ENCODE results near the gene CDCA4.

The CDCA4 gene

DNA sequence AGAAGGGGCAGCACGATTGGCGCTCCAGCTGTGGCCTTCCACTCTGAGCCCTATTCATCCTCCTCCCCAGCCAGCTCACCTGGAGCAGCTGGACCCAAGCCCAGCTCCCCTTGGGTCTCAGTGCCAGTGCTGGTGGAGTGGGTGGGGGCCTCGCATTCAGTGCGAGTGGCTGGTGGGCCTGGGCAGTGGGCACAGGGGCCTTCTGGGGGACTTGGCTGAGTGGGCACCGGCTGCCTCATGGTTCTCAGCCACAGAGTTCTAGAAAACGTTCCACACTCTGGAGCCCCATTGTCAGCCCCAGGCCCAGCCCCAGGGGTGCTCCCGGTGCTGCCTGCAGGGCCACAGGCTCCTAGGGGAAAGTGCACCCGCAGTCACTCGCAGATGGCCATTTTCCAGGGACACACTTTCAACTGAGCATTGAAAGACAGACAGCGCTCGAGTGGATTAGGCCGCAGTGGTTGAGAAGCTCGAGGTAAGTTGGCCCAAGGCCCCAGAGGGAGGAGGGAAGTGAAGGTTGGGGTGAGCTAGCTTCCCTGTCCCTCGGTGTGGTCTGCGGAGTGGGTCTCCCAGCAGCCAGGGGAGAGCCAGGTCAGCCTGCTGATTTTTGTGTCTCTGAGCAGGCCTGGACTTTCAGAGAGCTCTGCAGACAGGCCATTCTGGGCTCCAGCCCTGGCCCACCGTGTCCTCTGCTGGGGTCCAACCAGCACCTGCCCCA is 31.5 kb downstream of the CDCA4 start:
- DNase-seq (ENCODE audit: low read depth in 2 of 2), result no peak

GRCh38 chr14:104986487-104987164 is 34.3 kb downstream of the CDCA4 start:
- DNase-seq (ENCODE audit: low read depth in 2 of 2), result no peak

DNA sequence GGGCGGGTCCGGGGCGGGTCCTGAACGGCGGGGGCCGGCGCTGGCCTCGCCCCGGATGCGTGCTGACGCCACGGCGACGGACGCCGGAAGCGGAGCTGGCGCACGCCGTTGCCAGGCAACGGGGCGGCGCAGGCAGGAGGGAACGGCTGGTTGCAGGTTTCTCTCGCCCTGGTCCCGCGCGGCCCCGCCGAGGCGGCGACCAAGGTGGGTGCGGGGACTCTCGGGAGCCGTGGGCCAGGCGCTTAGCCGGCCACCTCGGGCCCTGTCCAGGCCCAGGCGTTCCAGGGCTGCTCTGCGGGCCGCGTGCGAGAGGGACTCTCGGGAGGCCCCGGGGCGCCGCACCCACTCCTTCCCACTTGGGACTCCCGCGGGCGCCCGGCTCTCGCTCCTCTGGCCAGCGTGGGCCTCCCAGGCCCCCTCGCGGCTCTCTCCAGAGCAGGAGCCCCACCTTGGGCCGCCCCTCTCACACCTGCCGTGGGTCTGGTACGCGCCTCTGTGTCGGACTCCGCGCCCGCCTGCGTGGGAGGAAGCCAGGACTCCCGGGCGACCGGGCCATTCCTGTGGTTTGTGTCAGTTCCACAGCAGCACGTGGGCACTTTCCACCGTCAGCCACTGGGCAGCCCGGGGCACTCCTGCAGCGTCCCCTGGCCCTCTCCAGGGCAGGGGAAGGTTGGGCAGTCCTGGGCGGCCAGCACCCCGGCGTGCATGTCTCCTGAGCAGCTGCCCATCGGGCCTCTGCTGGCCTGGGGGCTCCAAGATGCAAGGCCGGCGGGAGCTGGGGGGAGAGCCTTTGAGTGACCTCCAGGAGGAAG is 35.0 kb downstream of the CDCA4 start, which contains the start of gene CLBA1:
Gene CLBA1, plus strand, starts transcription at position 114 of the 812 bp plus-strand sequence. Its CDS starts 644 bp downstream, at position 758.
- DNase-seq (ENCODE audit: low read depth in 2 of 2), result peak; percentile 73 to 78

GRCh38 chr14:104984056-104984894 is 36.6 kb downstream of the CDCA4 start:
- DNase-seq (ENCODE audit: low read depth in 2 of 2), result no peak

- DNase-seq (ENCODE audit: low read depth in 2 of 2), result no peak
These were observed 37.6 kb downstream of the CDCA4 start for GRCh38 chr14:104983231-104983721.

- no peak for DNase-seq (ENCODE audit: low read depth in 2 of 2)
These were observed 38.2 kb downstream of the CDCA4 start for GRCh38 chr14:104982548-104983230.

- DNase-seq (ENCODE audit: low read depth in 2 of 2), result no peak
These were observed 39.0 kb downstream of the CDCA4 start for GRCh38 chr14:104981699-104982541.

GRCh38 chr14:104980611-104981531 is 40.0 kb downstream of the CDCA4 start:
- DNase-seq (ENCODE audit: low read depth in 2 of 2), result no peak

DNA sequence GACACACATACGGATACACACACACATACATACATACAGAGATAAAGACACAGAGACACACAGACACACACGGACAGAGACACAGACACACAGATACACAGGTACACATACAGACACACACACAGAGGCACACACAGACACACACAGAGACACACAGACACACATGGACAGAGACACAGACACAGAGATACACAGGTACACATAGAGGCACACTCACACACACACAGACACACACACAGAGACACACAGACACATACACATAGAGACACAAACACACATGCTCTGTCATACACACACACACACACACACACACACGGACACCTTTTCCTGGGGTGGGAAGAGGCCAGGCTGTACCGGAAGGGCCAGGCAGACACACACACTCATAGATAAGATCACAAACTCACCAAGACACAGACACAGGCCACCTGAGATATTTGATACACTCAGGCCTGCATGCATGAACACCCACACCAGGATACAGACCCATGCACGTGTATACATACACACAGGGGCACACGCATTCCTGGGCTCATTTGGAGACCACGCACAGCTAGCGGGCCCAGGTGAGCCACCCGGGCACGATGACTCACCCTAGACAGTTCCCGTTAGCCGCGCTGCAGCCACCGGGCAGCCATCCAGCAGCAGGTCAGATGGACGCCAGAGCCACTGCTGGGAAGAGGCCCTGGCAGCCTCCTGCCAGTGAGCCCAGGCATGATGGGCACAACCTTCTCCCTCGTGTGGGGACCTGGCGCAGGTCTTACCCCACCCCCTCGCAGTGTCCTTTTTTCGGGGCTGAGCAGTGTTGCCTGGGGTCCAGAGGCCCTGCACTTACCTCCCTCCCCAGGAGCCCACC is 40.9 kb downstream of the CDCA4 start:
- no peak for DNase-seq (ENCODE audit: low read depth in 2 of 2)

DNA sequence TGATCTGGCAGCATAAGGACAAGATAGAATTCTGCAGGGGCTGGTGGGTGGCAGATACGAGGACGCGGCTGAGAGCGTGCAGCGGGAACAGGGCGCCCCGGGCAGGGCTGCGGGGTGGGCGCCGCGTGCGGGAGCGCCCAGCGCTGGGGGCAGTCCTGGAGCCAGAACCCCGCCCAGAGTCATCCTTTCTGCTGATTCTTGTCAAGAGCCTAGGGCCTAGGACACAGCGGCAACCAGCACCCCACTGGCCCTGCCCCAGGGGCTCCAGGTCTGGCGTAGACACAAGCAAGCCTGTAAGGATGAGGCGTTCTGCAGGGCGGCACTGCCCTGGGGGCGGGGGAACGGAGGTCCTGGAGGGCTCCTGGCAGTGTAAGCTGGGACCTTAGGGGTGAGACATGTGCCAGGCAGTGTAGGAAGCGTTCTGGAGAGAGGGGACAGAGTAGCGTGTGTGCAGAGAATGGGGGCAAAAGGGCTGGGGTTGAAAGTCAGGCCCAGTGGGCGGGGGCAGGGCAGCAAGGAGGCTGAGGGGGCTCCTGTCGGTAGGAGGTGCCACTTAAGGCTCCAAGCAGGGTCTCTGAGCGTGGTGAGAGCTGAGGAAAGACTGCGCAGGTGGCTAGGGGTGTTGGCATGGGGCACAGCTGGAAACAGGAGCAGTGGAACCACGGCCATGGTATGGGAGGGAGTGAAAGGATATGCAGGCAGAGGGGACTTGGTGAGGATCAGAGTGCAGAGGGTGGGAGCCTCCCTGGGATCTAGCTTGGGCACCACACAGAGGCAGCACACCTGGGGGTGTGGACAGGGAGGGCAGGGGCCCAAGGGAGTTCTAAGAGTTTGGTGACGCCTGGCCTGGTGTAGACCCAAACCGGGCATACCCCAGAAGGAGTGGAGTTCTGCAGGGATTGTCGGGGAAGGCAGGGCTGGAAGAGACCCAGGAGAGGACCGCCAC is 41.9 kb downstream of the CDCA4 start:
- DNase-seq (ENCODE audit: low read depth in 2 of 2), result no peak

DNA sequence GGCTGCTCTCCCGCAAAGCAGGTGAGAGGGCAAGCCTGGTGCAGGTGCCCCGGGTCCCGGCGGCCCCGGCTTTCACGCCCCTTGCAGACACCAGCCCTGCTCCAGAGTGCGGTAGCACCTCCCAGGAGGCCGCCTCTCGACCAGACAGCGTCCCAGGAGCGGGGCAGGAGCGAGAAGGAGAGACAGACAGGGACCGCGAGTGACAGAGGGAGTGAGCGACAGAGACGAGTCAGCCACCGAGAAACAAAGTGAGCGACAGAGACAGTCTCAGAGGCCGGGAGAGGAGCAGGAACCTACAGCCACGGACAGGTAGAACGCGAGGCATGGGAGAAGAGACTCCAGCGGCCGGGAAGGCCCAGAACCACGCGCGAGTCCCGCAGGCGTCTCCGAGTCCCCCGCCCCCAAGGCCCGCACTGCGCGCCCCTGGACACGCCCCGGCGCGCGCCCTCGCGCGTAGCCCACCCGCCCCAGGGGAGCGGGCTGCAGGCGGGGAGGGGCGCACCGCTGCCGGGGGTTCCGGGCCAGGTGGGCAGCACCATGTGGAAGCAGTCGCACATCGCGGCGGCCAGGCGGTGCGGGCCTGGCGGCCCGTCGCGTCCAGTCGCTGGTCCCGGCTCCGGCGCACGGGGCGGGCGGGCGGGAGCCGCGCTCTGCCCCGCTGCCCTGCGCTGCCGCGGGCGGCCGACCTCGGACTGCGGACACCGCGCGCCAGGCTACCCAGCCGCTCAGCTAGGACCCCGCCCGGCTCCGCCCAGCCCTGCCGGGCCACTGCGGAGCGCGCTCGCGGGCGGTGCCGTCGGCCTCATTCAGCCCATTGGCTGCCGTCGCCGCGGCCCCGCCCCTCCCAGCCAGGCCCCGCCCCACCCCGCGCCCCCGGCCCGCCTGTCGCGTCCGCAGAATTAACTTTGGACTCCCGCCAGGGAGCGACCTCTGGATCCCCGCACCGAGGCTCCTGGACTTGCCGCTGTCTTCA is 42.9 kb downstream of the CDCA4 start, which contains the start of gene AHNAK2:
Gene AHNAK2, minus strand, starts transcription at position 694 of the 973 bp plus-strand sequence. Its CDS starts 137 bp downstream, at position 557.
- DNase-seq (ENCODE audit: low read depth in 2 of 2), result no peak

GRCh38 chr14:104977008-104977680 is 43.7 kb downstream of the CDCA4 start:
- DNase-seq (ENCODE audit: low read depth in 2 of 2), result no peak

GRCh38 chr14:104976198-104977007 is 44.5 kb downstream of the CDCA4 start:
- peak; percentile 73 to 77 for DNase-seq (ENCODE audit: low read depth in 2 of 2)
